Activated T-cell treated with anti-CD3 and anti-CD28 coated beads for 24 hours (primary cell): ENCODE measurements around the gene C1QL2.

Experiments used
- DNase-seq: peaks from one replicate; pipeline ENCODE4 v3.0.0-alpha.2; 2020; ENCODE audit warnings: low read depth

The C1QL2 gene

GRCh38 chr2:119137502-119137901 is 21.0 kb downstream of the C1QL2 start:
- no peak for DNase-seq

- no peak for DNase-seq
Measured at GRCh38 chr2:119136872-119137271, 21.7 kb downstream of the C1QL2 start.

- DNase-seq = no peak
Measured at GRCh38 chr2:119136093-119136492, 22.5 kb downstream of the C1QL2 start.

- DNase-seq = no peak
Measured at GRCh38 chr2:119134775-119135174, 23.8 kb downstream of the C1QL2 start.

- DNase-seq = peak; percentile 2
Measured at GRCh38 chr2:119126650-119127049, 31.9 kb downstream of the C1QL2 start.

GRCh38 chr2:119123389-119123788 is 35.2 kb downstream of the C1QL2 start:
- DNase-seq = no peak

- no peak for DNase-seq
Measured at GRCh38 chr2:119122663-119123062, 35.9 kb downstream of the C1QL2 start.

GRCh38 chr2:119119999-119120756 is 38.4 kb downstream of the C1QL2 start:
- no peak for DNase-seq

- no peak for DNase-seq
Measured at GRCh38 chr2:119119076-119119785, 39.3 kb downstream of the C1QL2 start.

- no peak for DNase-seq
Measured at GRCh38 chr2:119117891-119118882, 40.4 kb downstream of the C1QL2 start.

- DNase-seq = no peak
Measured at GRCh38 chr2:119117408-119117807, 41.1 kb downstream of the C1QL2 start.

- no peak for DNase-seq
Measured at GRCh38 chr2:119116411-119117295, 41.9 kb downstream of the C1QL2 start.

- DNase-seq = no peak
Measured at GRCh38 chr2:119114266-119114665, 44.3 kb downstream of the C1QL2 start.

GRCh38 chr2:119113489-119113770 is 45.1 kb downstream of the C1QL2 start:
- no peak for DNase-seq

GRCh38 chr2:119112770-119113488 is 45.6 kb downstream of the C1QL2 start:
- DNase-seq = no peak

- DNase-seq = no peak
Measured at GRCh38 chr2:119112230-119112629, 46.3 kb downstream of the C1QL2 start.

GRCh38 chr2:119111115-119111975 is 47.2 kb downstream of the C1QL2 start:
- DNase-seq = no peak

GRCh38 chr2:119109866-119110265 is 48.7 kb downstream of the C1QL2 start:
- no peak for DNase-seq

GRCh38 chr2:119108186-119108585 is 50.4 kb downstream of the C1QL2 start:
- DNase-seq = no peak
